H1 (cell line): Measurements from ENCODE around the gene KIF5A. TPM values are rescaled to one million over a fixed set of nuclear protein-coding genes. Genes with fewer than 3 reads are reported as not detected.

Source experiments
- CTCF ChIA-PET: fragments of 300-600 bp; sonication (Branson Sonifier 250); formaldehyde crosslinking; loops from one replicate; lab custom pipeline; 2021; ENCODE audit not compliant: partially characterized antibody; lab: Charles Lee
- POLR2A ChIA-PET: fragments of 300-600 bp; sonication (Branson Sonifier 250); formaldehyde crosslinking; loops from one replicate; lab custom pipeline; 2021; ENCODE audit warnings: inconsistent platforms; ENCODE audit not compliant: partially characterized antibody; lab: Charles Lee
- DNase-seq, 2 experiments: peaks; one replicate each; pipeline versions ENCODE4 v3.0.0 to v3.0.0-alpha.2; 2010 to 2022; ENCODE audit warnings: low spot score in 2 of 2, low read depth in 1 of 2, mixed read lengths in 1 of 2
- FAIRE-seq: peaks from 2 replicates; lab custom pipeline; 2011; peaks lifted over from hg19 to GRCh38; lab: Jason Lieb, UNC
- H2AFZ ChIP-seq: 2 replicates; pipeline ENCODE4 v1.8.1; 2012; ENCODE audit warnings: low read length, inconsistent platforms
- H2AK5ac ChIP-seq: 2 replicates; pipeline ENCODE4 v1.6.1; 2013; ENCODE audit warnings: low read depth, low read length
- H2BK120ac ChIP-seq: replicated peaks from 2 replicates; pipeline ENCODE3; 2013; ENCODE audit warnings: low read depth, low read length, inconsistent platforms
- H2BK12ac ChIP-seq: 2 replicates; pipeline ENCODE4 v1.6.1; 2013; ENCODE audit warnings: low read depth, low read length
- H2BK15ac ChIP-seq: 2 replicates; pipeline ENCODE4 v1.6.1; 2013; ENCODE audit warnings: low read length
- H2BK20ac ChIP-seq: 2 replicates; pipeline ENCODE4 v1.6.1; 2013; ENCODE audit warnings: low read length
- H2BK5ac ChIP-seq: 2 replicates; pipeline ENCODE4 v1.6.1; 2013; ENCODE audit warnings: low read depth, low read length
- H3K14ac ChIP-seq: 2 replicates; pipeline ENCODE4 v1.6.1; 2013; ENCODE audit warnings: inconsistent platforms; ENCODE audit not compliant: insufficient read length
- H3K18ac ChIP-seq: 2 replicates; pipeline ENCODE4 v1.6.1; 2013; ENCODE audit warnings: low read length; ENCODE audit errors: extremely low read depth
- H3K23ac ChIP-seq: 2 replicates; pipeline ENCODE4 v1.6.1; 2013; ENCODE audit warnings: inconsistent platforms; ENCODE audit not compliant: insufficient read length
- H3K23me2 ChIP-seq: 2 replicates; pipeline ENCODE4 v1.6.1; 2013; ENCODE audit warnings: low read depth, low read length
- H3K27ac ChIP-seq: 2 replicates; pipeline ENCODE4 v1.6.1; 2011; ENCODE audit warnings: low read depth, low read length, inconsistent platforms
- H3K27me3 ChIP-seq, 4 experiments: replicated peaks in 1 of 4; 1 replicate in 1 of 4; 2 replicates in 3 of 4; pipeline versions ENCODE4 v1.6.1 to v1.8.1; 2011 to 2013; ENCODE audit warnings: low read length in 3 of 4, mild to moderate bottlenecking in 3 of 4, inconsistent platforms in 2 of 4, mixed read lengths in 2 of 4, moderate library complexity in 1 of 4; ENCODE audit not compliant: control insufficient read depth in 3 of 4, insufficient read depth in 3 of 4; ENCODE audit errors: extremely low read depth in 1 of 4
- H3K36me3 ChIP-seq, 4 experiments: 2 replicates each; pipeline versions ENCODE4 v1.6.1 to v1.8.1; 2011 to 2013; ENCODE audit warnings: mild to moderate bottlenecking in 4 of 4, low read length in 3 of 4, moderate library complexity in 2 of 4, control low read depth in 1 of 4, inconsistent platforms in 1 of 4; ENCODE audit not compliant: insufficient read depth in 4 of 4, control insufficient read depth in 2 of 4
- H3K4ac ChIP-seq: replicated peaks from 2 replicates; pipeline ENCODE3; 2013; ENCODE audit warnings: low read length, low read depth, mixed read lengths, inconsistent platforms; ENCODE audit not compliant: insufficient read length
- H3K4me1 ChIP-seq, 4 experiments: replicated peaks in 1 of 4; 1 replicate in 1 of 4; 2 replicates in 3 of 4; pipeline versions ENCODE4 v1.6.1 to v1.8.1; 2011 to 2013; ENCODE audit warnings: low read length in 3 of 4, inconsistent platforms in 2 of 4, mixed read lengths in 1 of 4; ENCODE audit not compliant: insufficient read depth in 4 of 4, control insufficient read depth in 3 of 4
- H3K4me2 ChIP-seq, 2 experiments: 2 replicates each; pipeline versions ENCODE4 v1.6.1 to v1.8.1; 2011 to 2013; ENCODE audit warnings: low read depth in 2 of 2, low read length in 2 of 2, control low read depth in 1 of 2, inconsistent platforms in 1 of 2, mild to moderate bottlenecking in 1 of 2; ENCODE audit not compliant: insufficient read depth in 1 of 2
- H3K4me3 ChIP-seq, 4 experiments: fragments of 200-600, 300-600 bp in 1 of 4; sonication (generic), shearing (Covaris generic), sonication (Bioruptor Twin) in 1 of 4; 2 replicates each; pipeline versions ENCODE4 v1.5.1 to v1.8.1; 2011 to 2016; ENCODE audit warnings: low read length in 4 of 4, low read depth in 3 of 4, control low read depth in 2 of 4, inconsistent platforms in 2 of 4, mild to moderate bottlenecking in 2 of 4, mixed read lengths in 1 of 4, moderate library complexity in 1 of 4; ENCODE audit not compliant: insufficient read depth in 2 of 4; ENCODE audit errors: extremely low read depth in 1 of 4
- H3K56ac ChIP-seq: replicated peaks from 2 replicates; pipeline ENCODE3; 2013; ENCODE audit warnings: low read depth, mild to moderate bottlenecking, mixed read lengths, low read length, inconsistent platforms; ENCODE audit not compliant: insufficient read length
- H3K79me1 ChIP-seq: 2 replicates; pipeline ENCODE4 v1.6.1; 2013; ENCODE audit warnings: low read depth, low read length, control low read depth
- H3K79me2 ChIP-seq, 2 experiments: 2 replicates each; pipeline versions ENCODE4 v1.6.1 to v1.8.1; 2012 to 2013; ENCODE audit warnings: low read length in 2 of 2, mild to moderate bottlenecking in 2 of 2, inconsistent platforms in 1 of 2; ENCODE audit not compliant: insufficient read depth in 2 of 2, control insufficient read depth in 1 of 2
- H3K9ac ChIP-seq, 4 experiments: replicated peaks in 1 of 4; 1 replicate in 1 of 4; 2 replicates in 3 of 4; pipeline versions ENCODE4 v1.6.1 to v1.8.1; 2011 to 2013; ENCODE audit warnings: low read depth in 3 of 4, low read length in 3 of 4, control low read depth in 2 of 4, mild to moderate bottlenecking in 2 of 4, moderate library complexity in 2 of 4, inconsistent platforms in 1 of 4; ENCODE audit errors: extremely low read depth in 1 of 4
- H3K9me3 ChIP-seq, 2 experiments: 2 replicates each; pipeline versions ENCODE4 v1.6.1 to v1.8.1; 2012 to 2013; ENCODE audit warnings: mild to moderate bottlenecking in 2 of 2, moderate library complexity in 2 of 2, control low read depth in 1 of 2, inconsistent platforms in 1 of 2, low read depth in 1 of 2, low read length in 1 of 2, mixed read lengths in 1 of 2; ENCODE audit not compliant: insufficient read depth in 2 of 2
- H4K20me1 ChIP-seq, 2 experiments: replicated peaks in 1 of 2; 2 replicates each; pipeline versions ENCODE3 to v1.8.1; 2011 to 2013; ENCODE audit warnings: inconsistent platforms in 2 of 2, low read length in 2 of 2, mild to moderate bottlenecking in 1 of 2; ENCODE audit not compliant: insufficient read depth in 2 of 2, control insufficient read depth in 1 of 2
- H4K5ac ChIP-seq: 2 replicates; pipeline ENCODE4 v1.6.1; 2013; ENCODE audit warnings: low read length, low read depth, mixed read lengths, inconsistent platforms; ENCODE audit not compliant: insufficient read length
- H4K8ac ChIP-seq: 2 replicates; pipeline ENCODE4 v1.8.0; 2013; ENCODE audit warnings: mild to moderate bottlenecking, moderate library complexity, low read length, inconsistent platforms; ENCODE audit not compliant: insufficient read depth; ENCODE audit errors: extremely low read depth
- H4K91ac ChIP-seq: replicated peaks from 2 replicates; pipeline ENCODE3; 2013; ENCODE audit warnings: low read length, mixed read lengths, inconsistent platforms; ENCODE audit not compliant: insufficient read length
- BRCA1 ChIP-seq: IDR thresholded peaks from 2 replicates; pipeline ENCODE4 v1.6.1; 2012; ENCODE audit warnings: low read depth, low read length, improper control_type of control experiment
- CHD2 ChIP-seq: IDR thresholded peaks from 2 replicates; pipeline ENCODE4 v1.6.1; 2012; ENCODE audit warnings: low read length, improper control_type of control experiment
- RAD21 ChIP-seq, 2 experiments: IDR thresholded peaks in 1 of 2; conservative IDR thresholded peaks in 1 of 2; 2 replicates each; pipeline ENCODE4 v1.6.1; 2011; ENCODE audit warnings: low read depth in 2 of 2, low read length in 2 of 2, improper control_type of control experiment in 1 of 2, inconsistent platforms in 1 of 2, mild to moderate bottlenecking in 1 of 2, moderate library complexity in 1 of 2
- SAP30 ChIP-seq: fragments of 300-600 bp; sonication (generic); IDR thresholded peaks from 2 replicates; pipeline ENCODE4 v1.7.1; 2012; ENCODE audit warnings: low read length, moderate library complexity, mild to moderate bottlenecking, inconsistent platforms; ENCODE audit not compliant: insufficient read depth, insufficient replicate concordance
- SIN3A ChIP-seq, 2 experiments: IDR thresholded peaks in 1 of 2; conservative IDR thresholded peaks in 1 of 2; 2 replicates each; pipeline ENCODE4 v1.6.1; 2011 to 2012; ENCODE audit warnings: low read length in 2 of 2, improper control_type of control experiment in 1 of 2, low read depth in 1 of 2, mild to moderate bottlenecking in 1 of 2
- WGBS, 2 experiments: shearing (Covaris generic) in 1 of 2; methylation state at CpG; one replicate each; pipeline versions ENCODE4 v1.1.6 to v1.1.7; 2013 to 2015; ENCODE audit warnings: low lambda C conversion rate in 2 of 2, mixed read lengths in 2 of 2, inconsistent platforms in 1 of 2, low coverage in 1 of 2, missing lambda C conversion rate in 1 of 2; ENCODE audit not compliant: insufficient replicate concordance in 2 of 2, insufficient coverage in 1 of 2, insufficient read length in 1 of 2; ENCODE audit errors: extremely low coverage in 1 of 2, missing lambda C conversion rate in 1 of 2; 5-methylcytosine and 5-hydroxymethylcytosine counted together
- polyA plus RNA-seq, 7 experiments: library from polyadenylated mRNA; depleted of rRNA in 3 of 7; stranded (reverse) in 5 of 7; unstranded in 2 of 7; fragments of >200 nt in 5 of 7; fragments of 200-250 nt in 2 of 7; gene quantifications; 1 replicate in 5 of 7; 2 replicates in 1 of 7; 4 replicates in 1 of 7; pipeline versions ENCODE4 v1.2.1 to v1.2.3, GENCODE V29; 2011 to 2013; ENCODE audit warnings: missing spikeins in 2 of 7, mixed read lengths in 2 of 7
- total RNA-seq: library from RNA; stranded (reverse); fragmentation: NEBNext Ultra II Directional; extraction: Animal tissue kit (Norgen Biotek cat#: 25700); gene quantifications from 2 replicates; pipeline ENCODE4 v1.2.1, GENCODE V29; 2021

Gene KIF5A
- total and polyA plus RNA-seq, 2 of the 8 experiments (the other 6 are each of a cell fraction or from before 2014, with no cell fraction given): 10.7 to 21.9 TPM

DNA sequence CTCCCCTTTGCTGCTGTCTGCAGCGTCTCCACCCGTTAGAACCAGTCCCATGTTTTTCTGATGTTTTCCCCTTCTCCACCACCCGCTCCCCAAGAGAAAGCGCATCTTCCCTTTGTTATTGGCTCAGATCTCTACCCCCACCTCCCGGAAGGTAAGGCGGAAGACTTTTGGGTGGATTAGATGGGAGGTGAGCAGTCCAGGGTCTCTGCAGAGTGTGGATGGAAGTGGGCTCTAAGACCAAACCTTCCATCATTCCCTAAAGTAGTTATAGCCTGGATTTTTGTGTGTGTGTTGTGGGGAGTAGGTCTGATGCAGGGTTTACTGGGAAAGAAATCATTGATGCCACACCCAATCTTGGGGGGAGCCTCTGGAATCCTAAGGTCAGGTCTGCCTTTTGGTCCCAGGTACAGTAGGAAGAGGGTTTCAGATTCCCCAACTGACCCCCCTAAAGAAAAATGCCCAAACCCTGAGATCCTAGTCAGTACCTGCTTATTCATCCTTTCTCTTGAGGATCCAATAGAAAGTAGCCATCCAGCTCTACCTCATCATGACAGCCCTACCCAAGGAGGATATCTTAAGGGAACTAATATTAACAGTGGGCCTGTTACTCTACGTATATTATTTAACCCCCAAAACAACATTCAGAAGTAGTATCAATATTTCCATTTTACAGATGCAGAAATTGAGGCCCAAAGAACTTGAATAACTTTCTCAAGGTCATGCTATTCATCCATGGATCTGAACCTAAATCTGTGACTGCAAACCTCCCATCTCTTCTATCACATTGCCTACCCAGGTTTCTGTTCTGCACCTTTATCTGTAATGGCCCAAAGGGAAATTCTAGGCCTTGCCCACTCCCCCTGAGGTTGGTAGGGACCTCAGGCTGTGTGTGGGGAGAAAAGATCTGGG, 1.1 kb downstream of the KIF5A start:
- 23% methylated on average over 7 of the region's 7 CpGs; no CpG with 5 or more reads in 1 of the 2 experiments for WGBS, 2 experiments
- ChIA-PET CTCF (interaction anchor here (0.6 to 3.1 kb wide), 3 partner anchors 12 to 185 kb away, joined by 3 to 26 read pairs (median 3); no protein-coding TSS in a partner anchor), POLR2A (interaction anchor here (1.3 to 2.4 kb wide), 3 partner anchors 25 to 31 kb away, joined by 3 to 9 read pairs (median 3); partner anchors contain the start of gene DDIT3)
- H2AK5ac ChIP-seq: no peak overlapping the region
- H4K91ac ChIP-seq: no peak overlapping the region
- no peak overlapping the region for H3K14ac ChIP-seq
- peaks cover 19% of the 10 kb centered on the region for H3K23me2 ChIP-seq
- H3K56ac ChIP-seq: no peak overlapping the region
- peaks cover 9 to 26% (median 11%) of the 10 kb centered on the region in 4 experiments; a peak in 6 of 7 replicates for H3K4me1 ChIP-seq
- H3K27ac ChIP-seq: no peak overlapping the region
- DNase-seq: no peak
- H3K4ac ChIP-seq: no peak overlapping the region
- H4K20me1 ChIP-seq: peaks cover 9 to 12% of the 10 kb centered on the region in 2 experiments
- H3K36me3 ChIP-seq: no peaks in the 10 kb centered on the region; a peak in 1 of 8 replicates
- H2BK12ac ChIP-seq: no peak overlapping the region
- H4K5ac ChIP-seq: no peak overlapping the region
- no peak overlapping the region for H3K23ac ChIP-seq
- no peak overlapping the region for H4K8ac ChIP-seq
- no peak overlapping the region for H2BK5ac ChIP-seq
- no peak overlapping the region for H2AFZ ChIP-seq
- H2BK20ac ChIP-seq: no peak overlapping the region
- H3K4me3 ChIP-seq: peak overlapping the region; percentile 75 to 96 (median 96)
- H3K4me2 ChIP-seq: peak overlapping the region; percentile 69 to 77
- no peak overlapping the region for H3K18ac ChIP-seq
- peak overlapping the region in 1 of 4 experiments; percentile 58; a peak in 1 of 7 replicates for H3K9ac ChIP-seq
- no peaks in the 10 kb centered on the region for H3K9me3 ChIP-seq
- no peak overlapping the region for H2BK120ac ChIP-seq
- no peak overlapping the region for H2BK15ac ChIP-seq
- peaks cover 3 to 41% of the 10 kb centered on the region in 2 experiments; a peak in 3 of 4 replicates for H3K79me2 ChIP-seq
- H3K79me1 ChIP-seq: peaks cover 12% of the 10 kb centered on the region
- TF ChIP-seq CHD2 (no peak), SAP30 (no peak), RAD21 (IDR thresholded peaks at IDR 0.05 in 1 of 2, conservative IDR thresholded peaks at IDR 0.05 in 1 of 2; ENCODE audit: low read depth in 2 of 2, low read length in 2 of 2) (no peak), SIN3A (conservative IDR thresholded peaks at IDR 0.05 in 1 of 2, IDR thresholded peaks at IDR 0.05 in 1 of 2; ENCODE audit: low read depth in 1 of 2, low read length in 2 of 2) (no peak), BRCA1 (no peak)
- TF ChIP-seq, all 59 proteins: peak for 0
- H3K27me3 ChIP-seq: peaks cover 0 to 5% (median 3%) of the 10 kb centered on the region in 4 experiments; a peak in 2 of 7 replicates
- FAIRE-seq: no peak
